HepG2 (cell line): ENCODE measurements around the gene NXPE3. TPM values are rescaled to one million over a fixed set of nuclear protein-coding genes. Genes with fewer than 3 reads are reported as not detected.

Experiments used
- ATF1 ChIP-seq: IDR thresholded peaks from 2 replicates; pipeline ENCODE4 v1.6.1; 2016; ENCODE audit warnings: mild to moderate bottlenecking, control low read depth
- DNMT1 ChIP-seq: sonication (generic); formaldehyde crosslinking; IDR thresholded peaks from 2 replicates; pipeline ENCODE4 v1.5.1; 2020; ENCODE audit warnings: mild to moderate bottlenecking, missing genetic modification reagents
- FOXK1 ChIP-seq: sonication (generic); formaldehyde crosslinking; IDR thresholded peaks from 2 replicates; pipeline ENCODE4 v1.4.0; 2020; ENCODE audit warnings: low read depth, missing genetic modification reagents, borderline replicate concordance
- GTF2F1 ChIP-seq: fragments of 150-350 bp; IDR thresholded peaks from 2 replicates; pipeline ENCODE4 v1.6.1; 2014; ENCODE audit warnings: low read length
- KAT8 ChIP-seq: IDR thresholded peaks from 2 replicates; pipeline ENCODE4 v1.6.1; 2016; ENCODE audit warnings: missing genetic modification reagents, missing compliant biosample characterization
- MAF1 ChIP-seq: sonication (generic); formaldehyde crosslinking; IDR thresholded peaks from 2 replicates; pipeline ENCODE4 v1.5.0; 2020; ENCODE audit warnings: missing genetic modification reagents, borderline replicate concordance
- MIXL1 ChIP-seq: IDR thresholded peaks from 2 replicates; pipeline ENCODE4 v1.6.1; 2016
- SAP130 ChIP-seq: IDR thresholded peaks from 2 replicates; pipeline ENCODE4 v1.6.1; 2016; ENCODE audit warnings: low read depth
- SMARCC2 ChIP-seq: fragments of 450-650 bp; IDR thresholded peaks from 2 replicates; pipeline ENCODE4 v1.6.1; 2017; ENCODE audit warnings: antibody characterized with exemption, mild to moderate bottlenecking
- TAF15 ChIP-seq: fragments of 200-400 bp; formaldehyde crosslinking; IDR thresholded peaks from one replicate; pipeline ENCODE4 v1.6.1; 2018; ENCODE audit warnings: mild to moderate bottlenecking, low read depth, low read length; ENCODE audit not compliant: poor library complexity, severe bottlenecking
- WIZ ChIP-seq: sonication (generic); formaldehyde crosslinking; IDR thresholded peaks from 2 replicates; pipeline ENCODE4 v1.5.1; 2020; ENCODE audit warnings: mild to moderate bottlenecking, missing genetic modification reagents
- ZFP1 ChIP-seq: IDR thresholded peaks from 2 replicates; pipeline ENCODE4 v1.6.1; 2016
- ZFP90 ChIP-seq: sonication (generic); formaldehyde crosslinking; IDR thresholded peaks from 2 replicates; pipeline ENCODE4 v1.8.0; 2022; ENCODE audit warnings: missing genetic modification reagents, mild to moderate bottlenecking, inconsistent platforms, borderline replicate concordance
- ZNF10 ChIP-seq: sonication (generic); formaldehyde crosslinking; IDR thresholded peaks from 2 replicates; pipeline ENCODE4 v1.4.0; 2020; ENCODE audit warnings: mild to moderate bottlenecking, low read depth, missing genetic modification reagents, borderline replicate concordance
- ZNF274 ChIP-seq: sonication (generic); formaldehyde crosslinking; IDR thresholded peaks from 2 replicates; pipeline ENCODE4 v1.5.1; 2020; ENCODE audit warnings: mild to moderate bottlenecking, missing genetic modification reagents
- ZNF562 ChIP-seq: sonication (generic); formaldehyde crosslinking; IDR thresholded peaks from 2 replicates; pipeline ENCODE4 v1.8.0; 2022; ENCODE audit warnings: missing genetic modification reagents, borderline replicate concordance
- ZNF607 ChIP-seq: sonication (generic); formaldehyde crosslinking; IDR thresholded peaks from 2 replicates; pipeline ENCODE4 v1.5.1; 2020; ENCODE audit warnings: missing genetic modification reagents, mild to moderate bottlenecking, borderline replicate concordance
- ZNF615 ChIP-seq: sonication (generic); formaldehyde crosslinking; IDR thresholded peaks from 2 replicates; pipeline ENCODE4 v1.5.0; 2020; ENCODE audit warnings: mild to moderate bottlenecking, missing genetic modification reagents, borderline replicate concordance
- ZSCAN20 ChIP-seq: sonication (generic); formaldehyde crosslinking; IDR thresholded peaks from 2 replicates; pipeline ENCODE4 v1.4.0; 2020; ENCODE audit warnings: missing genetic modification reagents, mild to moderate bottlenecking, borderline replicate concordance
- polyA plus RNA-seq, 8 experiments: library from polyadenylated mRNA; depleted of rRNA in 3 of 8; stranded (reverse) in 7 of 8; unstranded in 1 of 8; fragments of >200 nt; fragmentation: Illumina TruSeq in 4 of 8; extraction: Trizol in 4 of 8; gene quantifications; 2 replicates each; pipeline versions ENCODE4 v1.2.1 to v1.2.3, GENCODE V29; 2011 to 2016; ENCODE audit warnings: low read depth in 4 of 8, missing spikeins in 1 of 8, mixed read lengths in 1 of 8; ENCODE audit not compliant: insufficient read depth in 1 of 8
- total RNA-seq, 5 experiments: library from RNA; depleted of rRNA; stranded (reverse); fragments of >200 nt; fragmentation: Illumina TruSeq; extraction: Trizol; gene quantifications; 2 replicates each; pipeline ENCODE4 v1.2.3, GENCODE V29; 2016; ENCODE audit warnings: low read depth in 1 of 5
- TF ChIP-seq, protein P1 (sequence below): sonication (generic); formaldehyde crosslinking; IDR thresholded peaks from 2 replicates; pipeline ENCODE4 v1.4.0; 2020; ENCODE audit warnings: missing genetic modification reagents
- TF ChIP-seq, protein P2 (sequence below): sonication (generic); formaldehyde crosslinking; IDR thresholded peaks from 2 replicates; pipeline ENCODE4 v1.4.0; 2020; ENCODE audit warnings: missing genetic modification reagents
- TF ChIP-seq, protein P3 (sequence below): sonication (generic); formaldehyde crosslinking; conservative IDR thresholded peaks from 2 replicates; pipeline ENCODE4 v1.4.0; 2020; ENCODE audit warnings: missing genetic modification reagents

The NXPE3 gene
- total and polyA plus RNA-seq, 2 of the 13 experiments (the other 11 are each of a cell fraction or from before 2014, with no cell fraction given): 3.5 to 4.7 TPM

DNA sequence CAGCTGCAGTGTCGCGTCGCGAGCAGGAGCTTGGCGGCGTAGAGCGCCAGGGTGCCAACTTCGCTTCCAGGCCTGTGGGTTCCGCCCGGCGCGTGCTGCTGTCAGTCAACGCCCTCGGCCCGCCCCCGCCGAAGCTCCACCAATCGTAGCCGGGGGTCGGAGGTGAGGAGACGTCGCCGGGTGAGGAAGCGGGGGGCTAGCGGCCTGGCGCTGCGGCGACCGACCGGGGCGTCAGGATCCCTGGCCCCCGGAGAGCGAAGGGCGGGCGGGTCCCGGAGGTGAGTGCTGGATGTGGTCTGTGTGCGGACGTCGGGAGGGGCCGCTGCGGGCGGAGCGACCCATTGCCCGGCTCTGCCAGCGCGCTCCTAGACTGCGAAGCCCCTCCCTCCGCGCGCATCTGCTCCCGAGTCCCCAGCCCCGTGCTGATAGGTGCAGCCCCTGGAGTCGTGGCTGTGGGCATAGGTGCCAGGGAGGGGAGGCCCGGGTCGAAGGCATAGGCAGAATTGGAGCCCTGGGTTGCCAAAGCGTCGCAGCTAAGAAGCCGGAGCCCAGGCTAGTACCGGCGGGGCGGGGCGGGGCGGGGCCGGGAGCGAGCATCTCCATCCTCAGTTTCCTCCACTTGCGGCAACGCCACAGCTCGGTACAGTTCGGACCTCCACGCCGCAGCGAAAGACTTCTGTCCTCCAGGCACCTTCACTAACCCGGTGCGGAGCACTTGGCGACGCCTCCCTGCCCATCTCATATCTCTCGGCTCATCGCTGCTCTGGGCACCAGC lies at the start of gene NXPE3 (continued):
- peak; percentile 32; the same call in 1 of the 2 replicates for TF ChIP-seq FOXK1 (CRISPR knock-in tag)
- TF ChIP-seq ZFP1 (CRISPR knock-in tag): no peak
- TF ChIP-seq WIZ: peak; percentile 66; the same call in 1 of the 2 replicates
- TF ChIP-seq, protein P1, sequence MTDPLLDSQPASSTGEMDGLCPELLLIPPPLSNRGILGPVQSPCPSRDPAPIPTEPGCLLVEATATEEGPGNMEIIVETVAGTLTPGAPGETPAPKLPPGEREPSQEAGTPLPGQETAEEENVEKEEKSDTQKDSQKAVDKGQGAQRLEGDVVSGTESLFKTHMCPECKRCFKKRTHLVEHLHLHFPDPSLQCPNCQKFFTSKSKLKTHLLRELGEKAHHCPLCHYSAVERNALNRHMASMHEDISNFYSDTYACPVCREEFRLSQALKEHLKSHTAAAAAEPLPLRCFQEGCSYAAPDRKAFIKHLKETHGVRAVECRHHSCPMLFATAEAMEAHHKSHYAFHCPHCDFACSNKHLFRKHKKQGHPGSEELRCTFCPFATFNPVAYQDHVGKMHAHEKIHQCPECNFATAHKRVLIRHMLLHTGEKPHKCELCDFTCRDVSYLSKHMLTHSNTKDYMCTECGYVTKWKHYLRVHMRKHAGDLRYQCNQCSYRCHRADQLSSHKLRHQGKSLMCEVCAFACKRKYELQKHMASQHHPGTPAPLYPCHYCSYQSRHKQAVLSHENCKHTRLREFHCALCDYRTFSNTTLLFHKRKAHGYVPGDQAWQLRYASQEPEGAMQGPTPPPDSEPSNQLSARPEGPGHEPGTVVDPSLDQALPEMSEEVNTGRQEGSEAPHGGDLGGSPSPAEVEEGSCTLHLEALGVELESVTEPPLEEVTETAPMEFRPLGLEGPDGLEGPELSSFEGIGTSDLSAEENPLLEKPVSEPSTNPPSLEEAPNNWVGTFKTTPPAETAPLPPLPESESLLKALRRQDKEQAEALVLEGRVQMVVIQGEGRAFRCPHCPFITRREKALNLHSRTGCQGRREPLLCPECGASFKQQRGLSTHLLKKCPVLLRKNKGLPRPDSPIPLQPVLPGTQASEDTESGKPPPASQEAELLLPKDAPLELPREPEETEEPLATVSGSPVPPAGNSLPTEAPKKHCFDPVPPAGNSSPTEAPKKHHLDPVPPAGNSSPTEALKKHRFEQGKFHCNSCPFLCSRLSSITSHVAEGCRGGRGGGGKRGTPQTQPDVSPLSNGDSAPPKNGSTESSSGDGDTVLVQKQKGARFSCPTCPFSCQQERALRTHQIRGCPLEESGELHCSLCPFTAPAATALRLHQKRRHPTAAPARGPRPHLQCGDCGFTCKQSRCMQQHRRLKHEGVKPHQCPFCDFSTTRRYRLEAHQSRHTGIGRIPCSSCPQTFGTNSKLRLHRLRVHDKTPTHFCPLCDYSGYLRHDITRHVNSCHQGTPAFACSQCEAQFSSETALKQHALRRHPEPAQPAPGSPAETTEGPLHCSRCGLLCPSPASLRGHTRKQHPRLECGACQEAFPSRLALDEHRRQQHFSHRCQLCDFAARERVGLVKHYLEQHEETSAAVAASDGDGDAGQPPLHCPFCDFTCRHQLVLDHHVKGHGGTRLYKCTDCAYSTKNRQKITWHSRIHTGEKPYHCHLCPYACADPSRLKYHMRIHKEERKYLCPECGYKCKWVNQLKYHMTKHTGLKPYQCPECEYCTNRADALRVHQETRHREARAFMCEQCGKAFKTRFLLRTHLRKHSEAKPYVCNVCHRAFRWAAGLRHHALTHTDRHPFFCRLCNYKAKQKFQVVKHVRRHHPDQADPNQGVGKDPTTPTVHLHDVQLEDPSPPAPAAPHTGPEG (CRISPR knock-in tag): no peak; the same call in 1 of the 2 replicates
- TF ChIP-seq TAF15: no peak
- peak; percentile 78; the same call in 1 of the 2 replicates for TF ChIP-seq ZNF274 (CRISPR knock-in tag)
- 0 out of 2 replicates have a peak, but pooled peaks have one; percentile 20 for TF ChIP-seq DNMT1 (CRISPR knock-in tag)
- TF ChIP-seq ZNF615 (CRISPR knock-in tag): no peak
- 0 out of 2 replicates have a peak, but pooled peaks have one; percentile 29 for TF ChIP-seq MIXL1
- TF ChIP-seq GTF2F1: no peak
- peak; percentile 83; the same call in 1 of the 2 replicates for TF ChIP-seq MAF1 (CRISPR knock-in tag)
- no peak for TF ChIP-seq ZNF562
- TF ChIP-seq, protein P2, sequence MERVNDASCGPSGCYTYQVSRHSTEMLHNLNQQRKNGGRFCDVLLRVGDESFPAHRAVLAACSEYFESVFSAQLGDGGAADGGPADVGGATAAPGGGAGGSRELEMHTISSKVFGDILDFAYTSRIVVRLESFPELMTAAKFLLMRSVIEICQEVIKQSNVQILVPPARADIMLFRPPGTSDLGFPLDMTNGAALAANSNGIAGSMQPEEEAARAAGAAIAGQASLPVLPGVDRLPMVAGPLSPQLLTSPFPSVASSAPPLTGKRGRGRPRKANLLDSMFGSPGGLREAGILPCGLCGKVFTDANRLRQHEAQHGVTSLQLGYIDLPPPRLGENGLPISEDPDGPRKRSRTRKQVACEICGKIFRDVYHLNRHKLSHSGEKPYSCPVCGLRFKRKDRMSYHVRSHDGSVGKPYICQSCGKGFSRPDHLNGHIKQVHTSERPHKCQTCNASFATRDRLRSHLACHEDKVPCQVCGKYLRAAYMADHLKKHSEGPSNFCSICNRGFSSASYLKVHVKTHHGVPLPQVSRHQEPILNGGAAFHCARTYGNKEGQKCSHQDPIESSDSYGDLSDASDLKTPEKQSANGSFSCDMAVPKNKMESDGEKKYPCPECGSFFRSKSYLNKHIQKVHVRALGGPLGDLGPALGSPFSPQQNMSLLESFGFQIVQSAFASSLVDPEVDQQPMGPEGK: peak; percentile 53; the same call in 1 of the 2 replicates
- no peak for TF ChIP-seq SMARCC2
- no peak for TF ChIP-seq ZSCAN20 (CRISPR knock-in tag)
- TF ChIP-seq, protein P3, sequence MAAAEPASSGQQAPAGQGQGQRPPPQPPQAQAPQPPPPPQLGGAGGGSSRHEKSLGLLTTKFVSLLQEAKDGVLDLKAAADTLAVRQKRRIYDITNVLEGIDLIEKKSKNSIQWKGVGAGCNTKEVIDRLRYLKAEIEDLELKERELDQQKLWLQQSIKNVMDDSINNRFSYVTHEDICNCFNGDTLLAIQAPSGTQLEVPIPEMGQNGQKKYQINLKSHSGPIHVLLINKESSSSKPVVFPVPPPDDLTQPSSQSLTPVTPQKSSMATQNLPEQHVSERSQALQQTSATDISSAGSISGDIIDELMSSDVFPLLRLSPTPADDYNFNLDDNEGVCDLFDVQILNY (CRISPR knock-in tag): no peak
- TF ChIP-seq ZNF10 (CRISPR knock-in tag): no peak
- peak; percentile 87; the same call in 1 of the 2 replicates for TF ChIP-seq ZFP90
- peak; percentile 83 for TF ChIP-seq KAT8 (CRISPR knock-in tag)
- peak; percentile 52; the same call in 1 of the 2 replicates for TF ChIP-seq SAP130 (CRISPR knock-in tag)
- TF ChIP-seq ATF1: no peak
- TF ChIP-seq ZNF607 (CRISPR knock-in tag): peak; percentile 78; the same call in 1 of the 2 replicates
